Frontal cortex (tissue), 4 donors: Measurements from ENCODE around the gene FKBP1A. TPM values are rescaled to one million over a fixed set of nuclear protein-coding genes. Genes with fewer than 3 reads are reported as not detected.
"Not testable (repeated sequence)": the region's sequence is repeated elsewhere in the genome, so short reads cannot be mapped to it uniquely, and the experiment has no call there.

ENCODE experiments used
- DNase-seq, 2 donors: peaks; one replicate each; pipeline ENCODE4 v3.0.0; 2012; ENCODE audit warnings: low spot score in 2 of 2
- FAIRE-seq: peaks from 2 replicates; lab custom pipeline; 2012; peaks lifted over from hg19 to GRCh38; lab: Jason Lieb, UNC
- total RNA-seq: library from RNA; depleted of rRNA; stranded (reverse); fragments of >200 nt; gene quantifications from one replicate; pipeline ENCODE4 v1.2.3, GENCODE V29; 2014
- donor health status: control.
- donor health status: control.
- donor health status: control.

Gene FKBP1A
- total RNA-seq, 1 donor from 2014 or later, result 83.2 TPM

DNA sequence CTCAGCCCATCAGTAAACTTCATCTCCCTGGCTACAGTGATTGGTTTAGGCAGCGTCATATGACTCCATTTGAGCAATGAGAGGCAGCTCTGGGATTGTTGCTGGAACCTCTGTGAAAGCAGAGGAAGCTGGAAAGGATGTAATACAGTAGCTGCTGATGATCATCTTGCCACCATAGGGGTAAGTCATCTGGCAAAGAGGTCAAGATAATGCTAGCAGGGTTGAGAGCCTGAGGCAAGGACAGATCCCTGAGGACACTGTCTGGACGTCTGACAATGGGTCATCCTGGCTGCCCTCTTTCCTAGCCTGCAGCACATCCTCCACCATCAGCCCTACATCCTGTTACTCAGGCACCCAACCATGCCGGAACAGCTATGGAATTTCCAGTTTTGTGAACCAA, 25.5 kb upstream of the FKBP1A start:
- DNase-seq (no peak), FAIRE-seq (no peak)

- no peak for DNase-seq
- FAIRE-seq, result no peak
Measured at GRCh38 chr20:1417790-1418189, 24.9 kb upstream of the FKBP1A start.

GRCh38 chr20:1417273-1417672, 24.4 kb upstream of the FKBP1A start:
- FAIRE-seq (no peak), DNase-seq (no peak)

DNA sequence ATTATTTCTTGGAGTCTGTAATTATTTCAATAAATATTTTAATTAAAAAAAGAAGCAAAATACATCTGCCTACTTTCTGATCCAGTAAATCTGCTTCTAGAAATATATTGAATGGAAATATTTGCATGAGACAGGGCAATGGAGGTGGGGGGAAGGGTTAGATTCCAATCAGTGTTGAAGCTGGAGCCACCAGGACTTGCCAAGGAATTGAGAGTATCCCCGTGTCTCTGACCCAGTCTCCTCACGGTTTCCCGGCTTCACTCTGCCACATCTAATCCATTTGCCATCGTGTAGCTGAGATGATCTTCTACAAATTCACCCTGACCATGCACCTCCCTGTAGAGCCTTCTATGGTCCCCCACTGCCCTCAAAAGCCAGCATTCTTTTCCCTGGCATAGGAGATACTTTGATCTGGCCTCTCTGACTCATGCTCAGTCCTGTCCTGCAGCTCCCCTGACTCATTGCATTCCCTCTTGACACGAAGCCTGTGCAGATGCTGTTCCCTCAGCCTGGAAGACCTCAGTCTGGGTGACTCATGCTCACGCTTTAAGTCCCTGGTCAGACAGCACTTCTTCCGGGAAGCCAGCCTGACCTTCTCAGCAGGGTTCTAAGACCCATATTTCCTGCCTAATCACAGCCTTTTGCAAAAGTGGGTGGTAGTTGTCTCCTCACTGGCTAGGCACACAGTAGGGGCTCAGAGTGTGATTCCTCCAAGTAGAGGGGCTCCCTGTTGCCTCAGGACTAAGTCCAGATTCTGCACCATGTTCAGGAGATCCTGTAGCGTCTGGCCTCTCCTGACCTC, 23.0 kb upstream of the FKBP1A start:
- no peak for FAIRE-seq

GRCh38 chr20:1414982-1415381, 22.1 kb upstream of the FKBP1A start:
- DNase-seq, result no peak
- FAIRE-seq, result no peak

More for the DNA sequence above, 23.0 kb upstream of the FKBP1A start:
- no peak for DNase-seq

DNA sequence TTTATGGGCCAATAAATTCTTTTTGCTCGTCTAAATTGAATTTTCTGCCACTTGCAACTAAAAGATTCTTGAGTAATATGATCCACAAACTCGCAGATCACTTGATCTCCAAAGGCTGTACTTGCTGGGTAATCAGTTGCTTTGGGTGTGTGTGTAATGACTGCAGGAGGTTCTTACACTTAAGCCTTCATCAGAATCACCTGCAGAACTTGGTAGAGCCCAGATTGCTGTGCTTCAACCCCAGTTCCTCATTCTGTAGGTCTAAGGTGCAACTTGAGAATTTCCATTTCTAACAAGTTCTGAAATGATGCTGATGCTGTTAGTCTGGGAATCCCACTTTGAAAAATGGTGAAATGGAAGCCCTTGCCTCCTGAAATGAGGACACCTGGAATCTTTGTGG, 12.9 kb upstream of the FKBP1A start:
- DNase-seq, result no peak
- FAIRE-seq, result no peak

DNA sequence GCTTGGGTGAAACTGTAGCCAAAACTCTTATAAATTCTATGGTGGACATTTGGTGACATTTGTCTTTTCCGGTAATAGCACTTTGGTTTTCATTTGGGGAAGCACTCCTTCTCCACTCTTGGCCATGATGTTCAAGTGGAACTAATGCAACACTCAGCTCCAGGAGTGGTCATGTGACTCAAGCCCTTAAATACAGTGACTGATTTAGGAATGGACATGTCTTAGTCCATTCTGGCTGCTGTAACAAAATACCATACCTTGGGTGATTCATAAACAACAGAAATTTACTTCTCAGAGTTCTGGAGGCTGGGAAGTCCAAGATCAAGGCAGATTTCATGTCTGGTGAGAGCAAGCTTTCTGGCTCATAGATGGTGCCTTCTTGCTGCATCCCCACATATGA, 10.8 kb upstream of the FKBP1A start:
- no peak for FAIRE-seq
- DNase-seq, result no peak

GRCh38 chr20:1402149-1402548, 9.3 kb upstream of the FKBP1A start:
- FAIRE-seq (no peak), DNase-seq (no peak)

- no peak for DNase-seq
- no peak for FAIRE-seq
Measured at GRCh38 chr20:1401451-1401907, 8.6 kb upstream of the FKBP1A start.

DNA sequence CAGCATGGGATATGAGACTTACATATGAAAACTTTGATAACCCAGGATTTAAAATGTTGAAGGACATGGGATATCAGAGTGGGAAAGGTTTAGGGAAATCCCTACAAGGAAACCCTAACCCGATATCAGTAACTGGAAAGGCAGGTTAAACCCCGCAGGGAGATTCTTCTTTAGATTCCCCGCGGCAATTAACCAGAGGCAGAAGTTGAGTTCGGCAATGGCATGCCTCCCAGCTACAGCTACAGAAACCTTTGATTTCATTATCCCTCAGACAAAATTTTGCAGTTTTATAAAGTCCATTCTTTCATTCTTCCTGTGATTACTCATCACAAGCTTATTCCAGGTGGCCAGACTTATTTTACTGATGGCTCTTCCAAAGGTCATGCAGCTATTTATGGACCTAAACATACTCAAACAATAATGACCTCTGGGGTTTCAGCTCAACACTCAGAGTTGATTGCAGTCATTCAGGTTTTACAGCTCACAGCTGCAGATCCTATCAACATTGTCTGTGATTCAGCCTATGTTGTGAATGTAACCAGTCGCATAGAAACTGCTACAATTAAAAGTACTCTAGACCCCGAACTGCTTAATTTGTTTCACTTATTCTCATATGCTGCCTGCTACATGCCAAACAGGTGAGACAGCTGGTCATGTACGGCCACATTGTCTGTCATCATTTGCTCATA, 7.0 kb upstream of the FKBP1A start:
- FAIRE-seq, DNase-seq: not testable (repeated sequence)

GRCh38 chr20:1398185-1398584, 5.3 kb upstream of the FKBP1A start:
- FAIRE-seq, DNase-seq: not testable (repeated sequence)

DNA sequence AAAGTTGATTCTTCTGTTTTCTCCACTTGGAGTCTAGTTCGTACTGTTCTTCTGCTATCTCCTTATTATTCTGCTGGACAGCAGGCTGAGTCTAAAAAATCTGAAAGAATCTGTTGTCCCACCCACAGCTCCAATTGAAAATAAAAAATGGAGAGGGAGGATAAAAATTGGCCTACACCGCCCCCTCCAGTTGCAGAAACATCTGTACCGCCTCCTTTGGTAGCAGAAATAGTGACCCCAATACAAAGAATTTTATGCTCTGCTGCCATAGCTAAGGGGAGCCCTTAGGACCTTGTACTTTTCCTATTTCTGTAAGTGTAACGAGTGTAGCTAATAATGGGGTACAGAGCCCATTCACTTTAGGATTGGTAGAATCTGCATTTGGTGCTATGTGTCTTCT, 4.9 kb upstream of the FKBP1A start:
- FAIRE-seq (no peak), DNase-seq (no peak)

DNA sequence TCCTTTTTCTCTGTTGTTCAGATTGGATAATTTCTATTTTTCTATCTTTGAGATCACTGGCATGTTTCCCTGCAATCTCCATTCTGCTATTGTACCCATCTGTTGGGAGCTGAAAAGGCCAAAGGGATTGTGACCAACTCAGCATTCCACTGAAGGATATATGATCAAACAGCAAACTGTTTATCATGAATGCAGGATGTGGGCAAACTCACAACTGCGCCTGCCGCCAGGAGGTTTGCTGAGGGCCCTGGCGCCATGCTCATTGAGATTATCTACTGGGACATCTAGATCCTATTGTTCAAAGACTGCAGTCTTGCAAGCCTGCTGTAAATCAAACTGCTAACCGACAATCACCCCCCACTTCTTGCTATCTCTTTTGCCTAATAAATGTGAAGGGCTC, 3.8 kb upstream of the FKBP1A start:
- FAIRE-seq, result no peak
- DNase-seq, result no peak

GRCh38 chr20:1396264-1396663, 3.4 kb upstream of the FKBP1A start:
- no peak for DNase-seq
- FAIRE-seq, result no peak

DNA sequence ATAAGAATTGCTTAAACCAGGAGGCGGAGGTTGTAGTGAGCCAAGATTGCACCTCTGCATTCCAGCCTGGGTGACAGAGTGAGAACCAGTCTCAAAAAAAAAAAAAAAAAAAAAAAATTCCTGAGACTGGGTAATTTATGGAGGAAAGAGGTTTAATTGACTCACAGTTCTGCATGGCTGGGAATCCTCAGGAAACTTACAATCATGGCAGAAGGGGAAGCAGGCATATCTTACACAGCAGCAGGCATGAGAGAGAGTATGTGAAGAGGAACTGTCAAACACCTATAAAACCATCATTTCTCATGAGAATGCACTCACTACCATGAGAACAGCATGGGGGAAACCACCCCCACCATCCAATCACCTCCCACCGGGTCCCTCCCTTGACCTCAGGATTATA, 1.8 kb upstream of the FKBP1A start:
- DNase-seq (no peak), FAIRE-seq (no peak)

- DNase-seq (no peak), FAIRE-seq (no peak)
Measured at GRCh38 chr20:1393507-1393882, 641 bp upstream of the FKBP1A start.

DNA sequence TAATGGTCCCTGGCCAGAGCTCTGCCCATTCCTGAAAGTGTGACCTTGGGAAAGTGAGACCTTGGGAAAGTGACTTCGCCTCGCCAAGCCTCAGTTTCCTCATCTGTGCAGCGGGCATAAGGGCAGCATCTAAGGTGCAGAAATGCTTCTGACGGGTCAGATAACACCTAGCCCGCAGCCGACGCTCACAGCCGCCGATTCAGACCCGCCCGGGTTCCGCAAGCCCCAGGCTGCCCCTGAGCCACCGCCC, 486 bp downstream of the FKBP1A start:
- DNase-seq, result no peak
- no peak for FAIRE-seq

DNA sequence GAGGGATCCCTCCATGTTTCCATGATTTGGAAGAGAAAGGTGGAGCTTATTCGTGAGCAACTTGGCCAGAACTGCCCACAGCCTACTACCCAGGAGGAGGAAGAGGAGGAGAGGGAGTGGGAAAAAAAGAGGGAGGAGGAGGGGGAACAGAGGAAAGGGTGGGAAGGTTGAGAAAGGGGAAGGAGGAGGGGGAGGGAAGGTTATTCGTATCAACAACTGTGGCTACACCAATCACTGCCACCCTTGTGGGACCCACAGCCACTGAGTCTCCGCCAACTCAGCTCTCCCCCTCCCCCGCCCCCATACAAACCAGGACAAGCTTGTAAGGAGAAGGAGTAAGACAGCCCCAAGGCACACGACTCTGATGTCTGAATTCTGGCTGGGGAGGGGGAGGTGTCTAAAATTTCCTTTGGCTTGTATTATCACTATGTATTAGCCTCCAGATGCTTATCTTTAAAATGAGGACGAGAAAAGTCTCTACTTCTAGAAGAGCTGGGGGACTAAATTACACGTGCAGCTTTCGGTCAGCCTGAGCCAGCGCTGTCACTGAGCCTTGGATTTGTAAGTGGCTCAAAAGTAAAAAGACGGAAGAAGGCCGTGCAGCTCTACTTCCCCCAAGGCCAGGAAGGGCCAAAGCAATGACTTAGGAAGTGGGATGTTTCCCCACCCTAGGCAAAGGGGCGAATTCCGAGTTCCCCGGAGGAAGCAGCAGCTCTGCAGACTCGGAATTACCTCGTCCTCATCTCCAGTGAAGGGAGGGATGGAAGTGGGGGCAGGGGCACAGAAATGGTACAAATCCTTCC, 1.0 kb downstream of the FKBP1A start:
- no peak for DNase-seq
- no peak for FAIRE-seq

GRCh38 chr20:1390581-1391403, 2.1 kb downstream of the FKBP1A start:
- DNase-seq (no peak), FAIRE-seq (no peak)
